ENCODE data around the gene SNX6.
"Not testable (repeated sequence)": the region's sequence is repeated elsewhere in the genome, so short reads cannot be mapped to it uniquely, and the experiment has no call there.

The SNX6 gene

DNA sequence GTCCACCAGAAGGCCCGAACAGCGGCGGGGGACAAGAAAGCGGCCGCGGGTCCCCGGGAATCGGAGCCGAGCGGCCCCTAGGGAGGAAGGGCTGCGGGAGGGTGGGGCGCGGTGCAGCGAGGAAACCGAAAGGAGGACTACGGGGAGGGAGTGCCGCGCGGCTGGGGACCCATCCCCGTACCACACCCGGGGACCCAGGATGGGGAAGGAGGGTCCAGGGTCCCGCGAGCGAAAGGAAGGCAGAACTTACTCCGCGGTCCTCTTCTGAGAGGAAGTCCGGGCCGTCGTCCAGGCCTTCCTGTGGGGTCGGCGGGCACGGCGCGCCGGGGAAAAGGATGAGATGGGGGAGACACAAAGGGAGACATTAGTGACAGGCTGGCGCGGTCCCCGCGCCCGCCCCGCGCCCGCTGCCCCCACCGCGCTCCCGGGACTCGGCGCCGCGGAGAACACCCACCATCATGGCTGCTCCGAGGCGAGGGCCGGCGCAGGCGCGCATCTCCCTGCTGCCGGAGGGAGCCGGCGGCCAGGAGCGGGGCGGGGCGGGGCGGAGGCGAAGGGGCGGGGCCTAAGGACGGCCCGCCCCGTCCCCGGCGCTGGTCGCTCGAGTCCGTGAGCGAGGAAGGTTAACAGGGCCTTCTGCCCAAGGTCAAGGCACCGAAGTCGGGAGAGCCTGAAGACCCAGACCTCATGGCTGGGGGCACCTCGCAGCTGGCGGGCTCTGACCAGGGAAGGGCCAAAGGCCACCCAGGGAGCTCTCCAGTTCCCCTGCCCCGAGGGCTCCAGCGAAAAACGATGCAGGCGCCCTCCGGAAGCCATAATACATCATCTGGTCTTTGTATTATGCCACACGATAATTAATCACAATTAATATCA lies at the start of gene SNX6:
SNX6 (minus strand) TSS at position 492 of the 873 bp plus-strand sequence; CDS start at position 460, 32 bp downstream.
- peak; percentile 72 for DNase-seq (ENCODE audit: low read depth)

DNA sequence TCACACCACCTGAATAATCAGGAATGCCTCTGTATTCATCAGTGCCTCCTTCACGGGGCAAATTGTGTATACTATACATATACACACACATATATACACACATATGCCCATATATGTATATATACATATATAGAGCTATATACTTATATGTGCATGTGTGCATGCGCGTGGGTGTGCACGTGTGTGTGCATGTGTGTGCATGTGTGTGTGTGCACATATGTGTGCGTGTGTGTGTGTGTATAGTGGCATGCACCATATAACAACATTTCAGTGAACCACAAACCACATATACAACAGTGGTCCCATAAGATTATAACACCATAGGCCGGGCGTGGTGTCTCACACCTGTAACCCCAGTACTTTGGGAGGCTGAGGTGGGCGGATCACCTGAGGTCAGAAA lies 48.8 kb upstream of the SNX6 start:
- DNase-seq (ENCODE audit: low read depth): no peak

DNA sequence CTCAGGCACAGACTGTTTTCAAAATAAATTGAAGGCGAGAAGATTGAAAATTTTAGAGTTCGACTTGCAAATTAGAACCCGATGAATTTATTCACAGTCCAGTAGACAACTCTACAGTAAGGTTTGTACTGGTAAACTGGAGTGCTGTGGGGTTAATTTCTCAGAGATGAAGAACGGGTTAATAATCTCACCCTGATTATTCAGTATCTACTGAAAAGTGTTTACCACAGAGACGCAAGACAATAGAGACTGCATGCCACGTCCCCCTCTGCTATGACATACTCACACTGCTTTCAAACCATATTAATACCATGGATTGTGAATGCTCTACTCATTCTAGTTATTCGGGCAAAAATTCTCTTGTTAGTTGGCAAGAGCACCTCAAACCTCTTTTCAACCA lies 48.4 kb upstream of the SNX6 start:
- DNase-seq (ENCODE audit: low read depth): peak; percentile 17

DNA sequence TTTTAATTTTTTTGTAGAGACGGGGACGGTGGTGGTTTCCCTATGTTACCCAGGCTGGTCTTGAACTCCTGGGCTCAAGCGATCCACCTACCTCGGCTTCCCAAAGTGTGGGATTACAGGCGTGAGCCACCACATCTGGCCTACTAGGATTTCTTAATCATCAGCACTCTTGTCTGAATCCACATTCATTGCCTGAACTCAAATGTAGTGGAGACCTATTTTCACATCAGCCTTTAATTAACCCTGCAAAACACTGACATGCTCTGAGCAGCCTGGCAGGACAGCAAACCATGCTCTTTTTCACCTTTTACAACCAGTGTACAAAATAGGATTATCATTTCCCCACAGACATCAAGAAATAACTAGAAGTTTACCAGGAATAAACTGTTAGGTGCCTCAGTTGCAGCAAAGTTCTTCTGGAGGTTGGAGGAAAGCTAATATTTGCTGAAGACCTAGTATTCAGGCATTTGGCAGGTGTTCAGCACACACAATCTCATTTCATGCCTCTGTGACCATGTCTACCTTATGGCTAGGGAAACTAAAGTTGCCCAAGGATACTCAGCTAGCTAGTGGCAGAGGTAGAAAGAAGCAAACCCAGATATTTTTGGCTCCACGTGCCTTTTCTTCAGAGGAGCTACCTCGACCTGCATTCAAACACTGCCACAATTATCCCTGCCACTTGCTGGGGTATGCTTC lies 46.7 kb upstream of the SNX6 start:
- no peak for DNase-seq (ENCODE audit: low read depth)

DNA sequence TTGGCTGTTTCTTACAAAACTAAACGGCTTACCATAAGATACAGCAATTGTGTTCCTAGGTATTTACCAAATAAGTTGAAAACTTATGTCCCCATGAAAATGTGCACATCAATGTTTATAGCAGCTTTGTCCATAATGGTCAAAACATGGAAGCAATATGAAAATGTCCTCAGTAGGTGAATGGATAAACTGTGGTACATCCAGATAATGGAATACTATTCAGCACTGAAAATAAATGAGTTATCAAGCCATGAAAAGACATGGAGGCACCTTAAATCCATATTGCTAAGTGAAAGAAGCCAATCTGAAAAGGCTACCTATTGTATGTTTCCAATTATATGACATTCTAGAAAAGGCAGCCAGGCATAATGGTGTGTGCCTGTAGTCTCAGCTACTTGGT lies 43.8 kb upstream of the SNX6 start:
- no peak for DNase-seq (ENCODE audit: low read depth)

DNA sequence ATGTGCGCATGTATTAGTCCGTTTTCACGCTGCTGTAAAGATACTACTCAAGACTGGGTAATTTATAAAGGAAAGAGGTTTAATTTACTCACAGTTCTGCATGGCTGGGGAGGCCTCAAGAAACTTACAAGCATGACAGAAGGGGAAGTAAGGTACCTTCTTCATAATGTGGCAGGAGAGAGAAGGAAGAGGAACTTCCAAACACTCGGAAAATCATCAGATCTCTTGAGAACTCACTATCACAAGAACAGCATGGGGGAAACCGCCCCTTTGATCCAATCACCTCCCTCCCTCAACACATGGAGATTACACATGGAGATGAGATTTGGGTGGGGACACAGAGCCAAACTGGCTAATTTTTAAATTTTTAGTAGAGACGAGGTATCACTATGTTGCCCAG lies 41.8 kb upstream of the SNX6 start:
- DNase-seq (ENCODE audit: low read depth): no peak

DNA sequence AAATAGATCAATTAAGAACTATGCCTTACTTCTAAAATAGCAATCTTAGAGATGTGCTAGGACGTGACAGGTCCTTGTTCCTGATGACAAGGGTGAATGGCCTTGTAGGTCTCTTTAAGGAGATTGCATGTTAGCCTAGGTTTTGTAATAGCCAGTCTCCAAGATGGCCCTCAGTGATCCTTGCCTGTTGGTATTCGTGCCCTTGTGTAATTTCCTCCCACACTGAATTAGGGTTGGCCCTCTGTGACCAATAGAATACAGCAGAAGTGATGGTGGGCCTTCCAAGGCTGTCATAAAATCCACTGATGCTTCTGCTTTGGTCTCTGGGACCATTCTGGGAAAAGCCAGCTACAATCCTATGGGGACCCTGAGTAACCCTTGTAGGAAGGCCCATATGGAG lies 38.2 kb upstream of the SNX6 start:
- DNase-seq (ENCODE audit: low read depth): no peak

DNA sequence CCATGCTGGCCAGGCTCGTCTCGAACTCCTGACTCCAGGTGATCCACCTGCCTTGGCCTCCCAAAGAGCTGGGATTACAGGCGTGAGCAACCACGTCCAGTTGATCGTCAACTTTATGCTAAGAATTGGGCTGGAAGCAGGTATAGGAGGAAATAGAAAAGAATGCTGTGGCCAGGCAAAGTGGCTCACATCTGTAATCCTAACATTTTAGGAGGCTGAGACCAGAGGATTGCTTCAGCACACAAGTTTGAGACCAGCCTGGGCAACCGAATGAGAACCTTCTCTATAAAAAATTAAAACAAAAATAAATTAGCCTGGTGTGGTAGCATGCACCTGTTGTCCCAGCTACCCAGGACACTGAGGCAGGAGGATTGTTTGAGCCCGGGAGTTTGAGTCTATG lies 37.1 kb upstream of the SNX6 start:
- DNase-seq (ENCODE audit: low read depth): no peak

DNA sequence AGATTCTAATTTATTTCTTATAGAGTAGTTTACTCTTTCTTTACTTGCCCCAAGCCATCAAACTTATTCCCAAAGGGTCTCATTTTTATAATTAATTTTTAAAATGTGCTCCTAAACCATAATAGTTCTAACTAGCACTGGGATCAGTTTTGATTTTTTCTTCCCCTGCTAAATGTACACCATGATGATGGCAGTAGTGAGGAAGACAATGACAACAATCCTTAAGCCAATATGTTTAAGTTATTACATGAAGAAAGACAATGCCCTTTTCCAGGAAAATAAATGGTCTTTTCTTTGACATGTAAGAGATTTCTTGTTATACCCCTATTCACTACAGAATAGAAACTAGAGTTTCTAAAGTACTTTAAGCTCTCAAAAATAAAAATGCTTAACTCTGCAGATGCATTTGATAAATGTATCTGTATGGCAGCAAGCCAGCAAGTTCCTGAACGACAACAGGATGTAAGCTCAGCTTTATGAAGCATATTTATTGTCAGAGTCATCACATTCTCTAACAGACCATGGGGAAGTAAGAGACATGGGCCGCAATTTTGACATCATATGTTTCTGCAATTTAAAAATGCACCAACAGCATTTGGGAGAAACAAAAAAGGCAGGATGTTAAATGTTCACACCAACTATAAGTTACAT lies 36.0 kb upstream of the SNX6 start:
- peak; percentile 76 for DNase-seq (ENCODE audit: low read depth)

DNA sequence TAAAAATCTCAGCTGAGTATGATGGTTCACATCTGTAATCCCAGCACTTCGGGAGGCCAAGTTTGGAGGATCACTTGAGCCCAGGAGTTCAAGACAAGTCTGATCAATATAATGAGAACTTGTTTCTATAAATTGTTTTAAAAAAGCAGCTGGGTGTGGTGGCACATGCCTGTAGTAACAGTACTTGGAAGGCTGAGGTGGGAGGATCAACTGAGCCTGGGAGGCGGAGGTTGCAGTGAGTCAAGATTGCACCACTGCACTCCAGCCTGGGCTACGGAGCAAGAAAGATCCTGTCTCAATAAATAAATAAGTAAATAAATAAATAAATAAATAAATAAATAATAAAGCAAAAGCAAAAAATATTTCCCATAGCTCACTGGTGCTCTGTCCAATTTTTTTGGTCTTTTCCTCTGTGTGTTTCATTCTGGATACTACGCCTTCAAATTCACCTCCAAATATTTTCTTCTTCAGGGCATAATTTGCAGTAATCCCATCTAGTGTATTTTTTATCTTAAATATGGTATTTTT lies 32.7 kb upstream of the SNX6 start:
- DNase-seq (ENCODE audit: low read depth): no peak

DNA sequence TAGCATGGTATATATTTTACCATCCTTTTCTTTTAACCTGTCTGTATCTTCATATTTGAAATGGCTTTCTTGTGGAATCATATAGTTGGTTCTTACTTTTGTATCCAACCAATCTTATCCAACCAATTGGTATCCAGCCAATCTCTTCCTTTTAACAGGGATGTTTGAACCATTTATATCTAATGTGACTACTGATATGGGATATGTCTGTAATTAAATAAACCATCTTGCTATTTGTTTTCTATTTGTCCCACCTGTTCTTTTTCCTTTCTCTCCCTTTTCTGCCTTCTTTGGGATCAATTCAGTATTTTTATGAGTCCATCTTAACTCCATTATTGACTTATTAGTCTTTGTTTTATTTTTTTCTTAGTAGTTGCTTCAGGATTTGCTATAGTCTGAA lies 30.8 kb upstream of the SNX6 start:
- no peak for DNase-seq (ENCODE audit: low read depth)

DNA sequence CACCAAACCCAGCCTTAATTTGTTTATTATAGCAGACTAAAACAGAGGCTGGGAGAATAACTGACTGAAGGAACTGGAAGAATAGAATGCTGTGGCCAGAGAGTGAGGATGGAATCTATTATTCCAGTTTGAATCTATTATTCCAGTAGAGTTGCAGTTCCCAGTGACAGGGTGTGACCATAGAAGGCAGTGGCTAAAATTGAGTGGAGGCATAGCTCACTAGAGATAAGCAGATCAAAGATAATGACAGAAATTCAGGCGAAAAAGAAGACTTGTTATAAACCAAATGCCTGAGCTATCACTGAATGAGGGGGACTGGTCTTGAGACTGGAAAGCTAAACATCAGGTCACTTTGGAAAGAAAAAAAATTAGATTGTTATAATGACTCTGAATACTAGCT lies 26.0 kb upstream of the SNX6 start:
- DNase-seq (ENCODE audit: low read depth): no peak

DNA sequence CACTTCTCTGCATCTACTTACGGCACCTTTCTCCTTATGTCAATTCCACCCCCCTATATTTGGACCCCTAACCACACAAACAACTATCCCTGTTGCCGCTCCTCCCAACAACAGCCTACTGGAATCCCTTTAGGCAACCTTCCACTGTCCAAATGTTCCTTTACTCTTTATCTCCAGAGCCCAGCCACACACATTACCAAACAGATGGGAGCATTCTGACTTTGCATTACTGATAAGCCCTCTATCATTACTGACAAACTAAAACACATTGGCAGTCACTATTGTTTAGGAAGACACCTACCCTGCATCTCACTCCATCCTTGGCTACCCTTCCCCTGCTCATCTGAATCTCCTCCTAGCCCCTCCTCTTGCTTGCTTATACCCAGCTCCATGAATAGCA lies 23.1 kb upstream of the SNX6 start:
- not testable (repeated sequence) for DNase-seq (ENCODE audit: low read depth)

DNA sequence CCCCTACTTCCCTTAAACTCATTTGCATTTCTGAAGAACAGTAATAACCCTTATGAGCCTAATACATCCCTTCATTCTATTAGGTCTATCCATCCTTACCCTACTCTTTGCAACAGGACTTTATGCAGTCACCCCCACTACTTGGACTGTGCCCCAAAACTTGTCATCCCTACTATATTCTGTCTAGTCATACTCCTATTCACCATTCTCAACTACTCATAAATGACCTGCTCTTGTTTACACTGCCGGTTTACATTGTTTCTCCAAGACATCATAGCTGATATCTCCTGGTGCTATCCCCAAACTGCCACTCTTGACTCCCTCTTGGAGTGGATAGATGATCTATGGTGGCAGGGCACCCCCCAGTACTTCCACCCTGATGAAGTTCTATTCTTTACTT lies 22.4 kb upstream of the SNX6 start:
- not testable (repeated sequence) for DNase-seq (ENCODE audit: low read depth)

DNA sequence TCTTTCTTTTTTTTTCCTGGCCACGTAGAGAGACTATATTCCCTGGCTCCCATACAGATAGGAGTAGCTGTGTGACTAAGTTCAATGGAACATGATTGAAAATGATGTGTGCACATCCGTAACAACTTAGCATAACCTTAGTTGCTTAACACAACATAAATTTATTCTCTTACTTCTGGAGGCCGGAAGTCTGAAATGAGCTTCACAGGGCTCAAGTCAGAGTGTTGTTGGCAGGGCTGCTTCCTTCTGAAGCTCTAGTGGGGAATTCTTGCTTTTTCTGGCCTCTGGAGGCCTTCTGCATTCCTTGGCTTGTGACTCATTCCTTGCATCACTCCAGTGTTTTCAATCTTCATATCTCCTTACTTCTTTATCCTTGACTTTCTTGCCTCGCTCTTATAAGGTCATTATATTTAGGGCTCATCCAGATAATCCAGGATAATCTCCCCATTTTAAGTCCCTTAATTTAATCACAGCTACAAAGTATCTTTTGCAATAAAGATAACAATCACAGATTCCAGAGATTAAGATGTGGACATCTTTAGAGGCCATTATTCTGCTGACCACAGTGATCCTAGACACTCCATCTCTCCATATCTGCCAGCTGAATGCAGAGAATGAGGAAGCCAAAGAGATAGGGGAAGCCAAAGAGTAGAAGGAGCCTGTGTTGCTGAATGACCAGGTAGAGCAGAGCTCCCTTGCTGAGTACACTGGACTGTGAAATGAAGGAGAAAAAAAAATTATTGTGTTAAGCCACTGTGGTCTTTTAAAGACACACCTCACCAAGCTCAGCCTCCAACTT lies 21.0 kb upstream of the SNX6 start:
- DNase-seq (ENCODE audit: low read depth): peak; percentile 99

DNA sequence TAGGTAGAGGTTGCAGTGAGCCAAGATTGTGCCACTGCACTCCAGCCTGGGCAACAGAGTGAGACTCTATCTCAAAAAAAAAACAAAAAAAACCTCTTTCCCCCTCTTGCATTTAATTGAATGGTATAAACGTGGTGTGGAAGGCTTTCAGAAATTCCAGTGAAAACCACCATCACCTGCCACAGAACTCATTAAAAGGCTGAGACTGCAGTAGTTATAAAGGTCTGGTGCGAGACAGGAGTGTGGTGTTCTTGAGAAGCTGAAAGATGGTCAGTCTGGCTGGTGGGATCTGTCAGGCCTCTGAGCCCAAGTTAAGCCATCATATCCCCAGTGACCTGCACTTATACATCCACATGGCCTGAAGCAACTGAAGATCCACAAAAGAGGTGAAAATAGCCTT lies 20.1 kb upstream of the SNX6 start:
- DNase-seq (ENCODE audit: low read depth): not testable (repeated sequence)

DNA sequence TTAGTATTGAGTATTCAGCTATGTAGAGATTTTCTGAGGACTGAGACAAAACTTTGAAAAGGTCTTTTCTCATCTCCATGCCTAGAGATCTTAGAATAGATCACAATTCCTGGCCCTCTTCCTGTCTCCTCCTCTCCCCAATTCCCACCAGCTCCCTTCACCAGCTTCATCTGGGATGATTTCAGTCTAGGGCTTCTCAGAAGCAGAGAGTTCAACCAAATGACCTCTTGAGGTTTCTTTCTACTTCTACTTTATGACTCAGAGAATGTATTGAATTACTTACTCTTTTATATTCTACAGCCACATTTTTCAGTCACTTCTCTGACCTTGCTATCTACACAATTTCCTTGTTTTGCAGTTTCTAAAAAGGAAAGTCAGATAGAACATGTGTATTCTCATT lies 19.4 kb upstream of the SNX6 start:
- peak; percentile 83 for DNase-seq (ENCODE audit: low read depth)

DNA sequence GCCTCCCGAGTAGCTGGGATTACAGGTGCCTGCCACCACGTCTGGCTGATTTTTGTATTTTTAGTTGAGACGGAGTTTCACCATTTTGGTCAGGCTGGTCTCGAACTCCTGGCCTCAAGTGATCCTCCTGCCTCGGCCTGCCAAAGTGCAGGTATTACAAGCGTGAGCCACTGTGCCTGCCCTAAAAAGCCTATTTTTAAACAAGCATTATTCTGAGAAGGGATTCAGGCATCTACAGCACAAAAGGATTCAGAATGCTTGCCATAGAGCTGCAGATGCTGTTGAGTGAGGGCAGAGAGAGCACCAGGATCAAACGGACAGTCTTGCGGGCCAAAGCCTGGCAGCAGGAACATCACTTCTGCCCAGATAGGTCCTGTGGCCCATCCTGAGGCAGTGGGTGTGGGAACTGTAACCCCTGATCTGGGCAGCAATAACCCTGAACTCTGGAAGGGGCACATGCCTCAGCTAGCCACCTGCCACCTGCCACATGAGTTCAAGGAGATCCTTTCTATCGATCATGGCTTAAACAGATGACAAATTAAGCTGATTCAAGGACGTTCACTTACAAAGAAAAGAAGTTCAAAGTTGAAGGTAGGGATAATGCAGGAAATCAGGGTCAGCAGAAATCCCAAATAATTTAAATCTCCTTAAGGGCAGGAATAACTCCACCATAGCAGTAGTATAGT lies 16.8 kb upstream of the SNX6 start:
- no peak for DNase-seq (ENCODE audit: low read depth)

DNA sequence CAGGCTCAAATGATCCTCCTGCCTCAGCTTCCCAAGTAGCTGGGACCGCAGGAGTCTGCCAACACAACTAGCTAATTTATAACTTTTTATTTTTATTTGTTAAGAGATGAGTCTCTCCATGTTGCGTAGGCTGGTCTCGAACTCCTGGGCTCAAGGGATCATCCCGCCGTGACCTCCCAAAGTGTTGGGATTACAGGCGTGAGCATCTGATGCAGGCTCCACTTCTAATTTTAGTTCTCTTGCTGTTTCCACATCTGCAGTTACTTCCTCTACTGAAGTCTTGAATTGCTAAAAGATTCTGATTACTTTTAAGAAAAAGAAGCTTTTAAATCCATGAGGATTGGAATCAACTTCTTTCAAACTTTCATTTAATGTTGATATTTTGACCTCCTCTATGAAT lies 13.4 kb upstream of the SNX6 start:
- DNase-seq (ENCODE audit: low read depth): no peak

DNA sequence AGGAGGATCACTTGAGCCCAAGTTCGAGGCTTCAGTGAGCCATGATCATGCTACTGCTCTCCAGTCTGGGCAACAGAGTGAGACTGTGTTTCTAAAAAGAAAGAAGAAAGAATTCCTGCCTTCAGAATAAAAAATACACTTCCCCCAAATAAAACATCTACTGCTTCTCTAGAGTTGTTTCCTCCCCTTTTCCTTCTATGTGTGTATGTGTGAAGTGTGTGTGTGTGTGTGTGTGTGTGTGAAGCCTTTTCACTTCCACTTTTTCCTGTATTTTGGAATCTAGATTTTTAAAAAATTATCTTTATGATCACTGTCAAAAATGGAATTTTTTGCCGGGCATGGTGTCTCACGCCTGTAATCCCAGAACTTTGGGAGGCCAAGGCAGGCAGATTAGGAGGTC lies 12.6 kb upstream of the SNX6 start:
- DNase-seq (ENCODE audit: low read depth): no peak

DNA sequence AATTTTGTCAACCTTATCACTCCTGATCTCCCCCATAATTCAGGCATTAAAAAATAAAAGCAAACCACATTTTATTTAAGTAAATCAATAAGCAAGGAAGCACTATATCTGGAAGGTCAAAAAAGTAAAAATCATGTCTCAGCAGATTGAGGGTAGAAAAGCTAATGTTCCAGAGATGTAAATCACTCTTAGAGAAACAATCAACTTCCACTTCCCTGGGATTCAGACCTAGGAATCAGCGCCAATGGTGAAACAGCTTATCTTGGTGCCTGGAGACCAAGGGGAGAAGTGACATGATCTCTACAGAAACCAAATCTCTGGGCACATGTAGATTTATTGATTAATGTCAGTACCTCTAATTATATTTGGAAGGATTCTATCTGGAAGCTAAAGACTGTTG lies 10.9 kb upstream of the SNX6 start:
- no peak for DNase-seq (ENCODE audit: low read depth)
